H1 (cell line): ENCODE data around the gene ANAPC7.

Experiments used
- EZH2 ChIP-seq: fragments of 200-600 bp; sonication (generic); IDR thresholded peaks from 2 replicates; pipeline ENCODE4 v1.7.1; 2012; ENCODE audit warnings: low read depth, mild to moderate bottlenecking, moderate library complexity, low read length, inconsistent platforms; ENCODE audit not compliant: severe bottlenecking
- JUN ChIP-seq: IDR thresholded peaks from 2 replicates; pipeline ENCODE4 v1.6.1; 2011; ENCODE audit warnings: low read depth, mild to moderate bottlenecking, improper control_type of control experiment, low read length
- MAFK ChIP-seq: IDR thresholded peaks from 2 replicates; pipeline ENCODE4 v1.6.1; 2012; ENCODE audit warnings: low read depth, mild to moderate bottlenecking, improper control_type of control experiment, low read length
- POLR2AphosphoS5 ChIP-seq: IDR thresholded peaks from 2 replicates; pipeline ENCODE4 v1.6.1; 2011; ENCODE audit warnings: low read depth, low read length
- RAD21 ChIP-seq, 2 experiments: IDR thresholded peaks in 1 of 2; conservative IDR thresholded peaks in 1 of 2; 2 replicates each; pipeline ENCODE4 v1.6.1; 2011; ENCODE audit warnings: low read depth in 2 of 2, low read length in 2 of 2, improper control_type of control experiment in 1 of 2, inconsistent platforms in 1 of 2, mild to moderate bottlenecking in 1 of 2, moderate library complexity in 1 of 2
- RXRA ChIP-seq: IDR thresholded peaks from 2 replicates; pipeline ENCODE4 v1.6.1; 2011; ENCODE audit warnings: low read depth, mild to moderate bottlenecking, low read length, moderate library complexity; ENCODE audit not compliant: insufficient read depth
- TF ChIP-seq, protein P1 (sequence below), 3 experiments: IDR thresholded peaks; 1 replicate in 2 of 3; 2 replicates in 1 of 3; pipeline versions ENCODE4 v1.5.1 to v1.6.1; 2011; ENCODE audit warnings: low read length in 3 of 3, mild to moderate bottlenecking in 3 of 3, inconsistent platforms in 2 of 3, low read depth in 1 of 3, moderate library complexity in 1 of 3; ENCODE audit not compliant: insufficient read depth in 1 of 3; ENCODE audit errors: control extremely low read depth in 1 of 3
- TF ChIP-seq, protein P2 (sequence below): IDR thresholded peaks from 2 replicates; pipeline ENCODE4 v1.6.1; 2012; ENCODE audit warnings: inconsistent platforms

GRCh38 chr12:110339184-110339952 lies 64.1 kb downstream of the ANAPC7 start:
- TF ChIP-seq POLR2AphosphoS5: no peak
- TF ChIP-seq, protein P1, sequence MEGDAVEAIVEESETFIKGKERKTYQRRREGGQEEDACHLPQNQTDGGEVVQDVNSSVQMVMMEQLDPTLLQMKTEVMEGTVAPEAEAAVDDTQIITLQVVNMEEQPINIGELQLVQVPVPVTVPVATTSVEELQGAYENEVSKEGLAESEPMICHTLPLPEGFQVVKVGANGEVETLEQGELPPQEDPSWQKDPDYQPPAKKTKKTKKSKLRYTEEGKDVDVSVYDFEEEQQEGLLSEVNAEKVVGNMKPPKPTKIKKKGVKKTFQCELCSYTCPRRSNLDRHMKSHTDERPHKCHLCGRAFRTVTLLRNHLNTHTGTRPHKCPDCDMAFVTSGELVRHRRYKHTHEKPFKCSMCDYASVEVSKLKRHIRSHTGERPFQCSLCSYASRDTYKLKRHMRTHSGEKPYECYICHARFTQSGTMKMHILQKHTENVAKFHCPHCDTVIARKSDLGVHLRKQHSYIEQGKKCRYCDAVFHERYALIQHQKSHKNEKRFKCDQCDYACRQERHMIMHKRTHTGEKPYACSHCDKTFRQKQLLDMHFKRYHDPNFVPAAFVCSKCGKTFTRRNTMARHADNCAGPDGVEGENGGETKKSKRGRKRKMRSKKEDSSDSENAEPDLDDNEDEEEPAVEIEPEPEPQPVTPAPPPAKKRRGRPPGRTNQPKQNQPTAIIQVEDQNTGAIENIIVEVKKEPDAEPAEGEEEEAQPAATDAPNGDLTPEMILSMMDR (IDR thresholded peaks at IDR 0.05; ENCODE audit: control extremely low read depth in 1 of 3, insufficient read depth in 1 of 3, low read depth in 1 of 3, low read length in 3 of 3): no peak
- TF ChIP-seq RXRA: no peak
- TF ChIP-seq RAD21 (IDR thresholded peaks at IDR 0.05 in 1 of 2, conservative IDR thresholded peaks at IDR 0.05 in 1 of 2; ENCODE audit: low read depth in 2 of 2, low read length in 2 of 2): no peak
- no peak for TF ChIP-seq JUN
- TF ChIP-seq EZH2: no peak
- TF ChIP-seq, protein P2, sequence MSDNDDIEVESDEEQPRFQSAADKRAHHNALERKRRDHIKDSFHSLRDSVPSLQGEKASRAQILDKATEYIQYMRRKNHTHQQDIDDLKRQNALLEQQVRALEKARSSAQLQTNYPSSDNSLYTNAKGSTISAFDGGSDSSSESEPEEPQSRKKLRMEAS: no peak
- no peak for TF ChIP-seq MAFK
